WTC11 (cell line): ENCODE results near the gene PCBP3. TPM values are rescaled to one million over a fixed set of nuclear protein-coding genes. Genes with fewer than 3 reads are reported as not detected.
"Not testable (repeated sequence)": the region's sequence is repeated elsewhere in the genome, so short reads cannot be mapped to it uniquely, and the experiment has no call there.

Experiments
- ATAC-seq: fragments of 200-7000 bp; cut with Tn5 transposase; 2 replicates; pipeline ENCODE4 v1.10.0; 2021; ENCODE audit warnings: mild to moderate bottlenecking, moderate library complexity
- CTCF ChIA-PET: fragments of 300-600 bp; sonication (Branson Sonifier 250); formaldehyde crosslinking; loops from one replicate; lab custom pipeline; 2021; ENCODE audit warnings: antibody characterized with exemption; lab: Charles Lee
- POLR2A ChIA-PET: fragments of 350-600 bp; sonication (Branson Sonifier 250); formaldehyde crosslinking; loops from one replicate; lab custom pipeline; 2021; ENCODE audit warnings: antibody characterized with exemption; lab: Charles Lee
- DNase-seq: peaks from one replicate; pipeline ENCODE4 v3.0.0; 2021; ENCODE audit warnings: low spot score
- H3K27ac Mint-ChIP-seq: 2 replicates; pipeline ENCODE4 v1.8.0; 2021; ENCODE audit warnings: mixed read lengths
- H3K27me3 Mint-ChIP-seq: 2 replicates; pipeline ENCODE4 v1.8.0; 2021; ENCODE audit warnings: low read depth, mild to moderate bottlenecking, moderate library complexity, mixed read lengths
- H3K36me3 Mint-ChIP-seq: 2 replicates; pipeline ENCODE4 v1.8.0; 2021; ENCODE audit warnings: mixed read lengths
- H3K4me1 Mint-ChIP-seq: 2 replicates; pipeline ENCODE4 v1.8.0; 2022; ENCODE audit warnings: mixed read lengths
- H3K4me3 Mint-ChIP-seq: 2 replicates; pipeline ENCODE4 v1.8.0; 2021; ENCODE audit warnings: mild to moderate bottlenecking, moderate library complexity, mixed read lengths
- H3K9me3 Mint-ChIP-seq: 2 replicates; pipeline ENCODE4 v1.8.0; 2021; ENCODE audit warnings: mixed read lengths
- ESRRA ChIP-seq: sonication (generic); formaldehyde crosslinking; IDR thresholded peaks from 2 replicates; pipeline ENCODE4 v1.8.1; 2022; ENCODE audit warnings: mild to moderate bottlenecking, missing genetic modification reagents, borderline replicate concordance
- FOXK1 ChIP-seq: sonication (generic); formaldehyde crosslinking; IDR thresholded peaks from 2 replicates; pipeline ENCODE4 v1.8.0; 2022; ENCODE audit warnings: mild to moderate bottlenecking, moderate library complexity, missing genetic modification reagents
- FOXP4 ChIP-seq: sonication (generic); formaldehyde crosslinking; IDR thresholded peaks from 2 replicates; pipeline ENCODE4 v1.8.0; 2022; ENCODE audit warnings: mild to moderate bottlenecking, missing genetic modification reagents
- HMGXB4 ChIP-seq: sonication (generic); formaldehyde crosslinking; IDR thresholded peaks from 2 replicates; pipeline ENCODE4 v1.8.1; 2023; ENCODE audit warnings: mild to moderate bottlenecking, moderate library complexity, missing genetic modification reagents
- JUN ChIP-seq: sonication (generic); formaldehyde crosslinking; IDR thresholded peaks from 2 replicates; pipeline ENCODE4 v1.8.0; 2023; ENCODE audit warnings: mild to moderate bottlenecking, missing genetic modification reagents
- MLX ChIP-seq: sonication (generic); formaldehyde crosslinking; IDR thresholded peaks from 2 replicates; pipeline ENCODE4 v1.8.1; 2023; ENCODE audit warnings: mild to moderate bottlenecking, missing genetic modification reagents, moderate library complexity
- NFE2L1 ChIP-seq: sonication (generic); formaldehyde crosslinking; IDR thresholded peaks from 2 replicates; pipeline ENCODE4 v1.8.1; 2023; ENCODE audit warnings: missing genetic modification reagents
- SOX15 ChIP-seq: fragments of 250-450 bp; sonication (Bioruptor Pico); IDR thresholded peaks from 2 replicates; pipeline ENCODE4 v1.9.0; 2021; ENCODE audit warnings: mild to moderate bottlenecking
- STAT6 ChIP-seq: sonication (generic); formaldehyde crosslinking; conservative IDR thresholded peaks from 2 replicates; pipeline ENCODE4 v1.8.1; 2023; ENCODE audit warnings: mild to moderate bottlenecking, low read depth, missing genetic modification reagents, moderate library complexity
- ZBTB43 ChIP-seq: sonication (generic); formaldehyde crosslinking; IDR thresholded peaks from 2 replicates; pipeline ENCODE4 v1.8.1; 2023; ENCODE audit warnings: mild to moderate bottlenecking, missing genetic modification reagents
- ZNF138 ChIP-seq: sonication (generic); formaldehyde crosslinking; conservative IDR thresholded peaks from 2 replicates; pipeline ENCODE4 v1.8.1; 2022; ENCODE audit warnings: mild to moderate bottlenecking, moderate library complexity, missing genetic modification reagents
- ZNF232 ChIP-seq: sonication (generic); formaldehyde crosslinking; IDR thresholded peaks from 2 replicates; pipeline ENCODE4 v1.8.0; 2022; ENCODE audit warnings: mild to moderate bottlenecking, missing genetic modification reagents
- ZNF317 ChIP-seq: sonication (generic); formaldehyde crosslinking; IDR thresholded peaks from 2 replicates; pipeline ENCODE4 v1.8.1; 2023; ENCODE audit warnings: low read depth, mild to moderate bottlenecking, moderate library complexity, missing genetic modification reagents, borderline replicate concordance
- ZNF425 ChIP-seq: fragments of 250-450 bp; sonication (Bioruptor Pico); conservative IDR thresholded peaks from 2 replicates; pipeline ENCODE4 v1.9.0; 2021; ENCODE audit warnings: mild to moderate bottlenecking
- ZSCAN18 ChIP-seq: fragments of 250-450 bp; sonication (Bioruptor Pico); IDR thresholded peaks from 2 replicates; pipeline ENCODE4 v2.1.2; 2022; ENCODE audit warnings: mild to moderate bottlenecking, moderate library complexity
- total RNA-seq: library from RNA; stranded (reverse); gene quantifications from 3 replicates; pipeline ENCODE4 v1.2.3, GENCODE V29; 2021

The PCBP3 gene
- total RNA-seq, 1 experiment from 2014 or later = 8.5 TPM

- TF ChIP-seq STAT6 (CRISPR knock-in tag) (no peak), ZNF317 (CRISPR knock-in tag) (no peak), ZSCAN18 (CRISPR knock-in tag) (no peak), SOX15 (no peak), FOXP4 (CRISPR knock-in tag) (no peak), FOXK1 (CRISPR knock-in tag) (no peak)
Observed at GRCh38 chr21:45895778-45896370, 252.3 kb downstream of the PCBP3 start (continued).

GRCh38 chr21:45896431-45896830 lies 252.9 kb downstream of the PCBP3 start:
- ATAC-seq, DNase-seq, H3K36me3 Mint-ChIP-seq, H3K9me3 Mint-ChIP-seq, CTCF ChIA-PET, H3K27ac Mint-ChIP-seq, H3K27me3 Mint-ChIP-seq, H3K4me3 Mint-ChIP-seq, POLR2A ChIA-PET, H3K4me1 Mint-ChIP-seq: not testable (repeated sequence)

GRCh38 chr21:45897191-45898027 lies 253.9 kb downstream of the PCBP3 start:
- DNase-seq (no peak), ATAC-seq (no peak)
- POLR2A ChIA-PET = no interaction called here
- H3K27me3 Mint-ChIP-seq = no peaks in the 10 kb centered on the region; the same call in 1 of the 2 replicates
- H3K27ac Mint-ChIP-seq = no peak overlapping the region
- H3K4me1 Mint-ChIP-seq = no peaks in the 10 kb centered on the region
- CTCF ChIA-PET = no interaction called here
- no peak overlapping the region for H3K4me3 Mint-ChIP-seq
- TF ChIP-seq ESRRA (no peak), HMGXB4 (CRISPR knock-in tag) (no peak), NFE2L1 (no peak), JUN (CRISPR knock-in tag) (no peak), MLX (CRISPR knock-in tag) (no peak), ZBTB43 (CRISPR knock-in tag) (no peak), ZNF232 (CRISPR knock-in tag) (no peak), ZNF425 (CRISPR knock-in tag) (no peak), ZNF138 (CRISPR knock-in tag) (no peak)
- TF ChIP-seq, all 79 proteins: peak for 0
- Mint-ChIP-seq H3K9me3 (no peaks in the 10 kb centered on the region), H3K36me3 (no peaks in the 10 kb centered on the region)
